ENCODE measurements around the gene FSTL4. TPM values are rescaled to one million over a fixed set of nuclear protein-coding genes. Genes with fewer than 3 reads are reported as not detected.

The FSTL4 gene
- total and polyA plus RNA-seq, 4 donors: 0.08 to 1.4 (median 0.31) TPM

DNA sequence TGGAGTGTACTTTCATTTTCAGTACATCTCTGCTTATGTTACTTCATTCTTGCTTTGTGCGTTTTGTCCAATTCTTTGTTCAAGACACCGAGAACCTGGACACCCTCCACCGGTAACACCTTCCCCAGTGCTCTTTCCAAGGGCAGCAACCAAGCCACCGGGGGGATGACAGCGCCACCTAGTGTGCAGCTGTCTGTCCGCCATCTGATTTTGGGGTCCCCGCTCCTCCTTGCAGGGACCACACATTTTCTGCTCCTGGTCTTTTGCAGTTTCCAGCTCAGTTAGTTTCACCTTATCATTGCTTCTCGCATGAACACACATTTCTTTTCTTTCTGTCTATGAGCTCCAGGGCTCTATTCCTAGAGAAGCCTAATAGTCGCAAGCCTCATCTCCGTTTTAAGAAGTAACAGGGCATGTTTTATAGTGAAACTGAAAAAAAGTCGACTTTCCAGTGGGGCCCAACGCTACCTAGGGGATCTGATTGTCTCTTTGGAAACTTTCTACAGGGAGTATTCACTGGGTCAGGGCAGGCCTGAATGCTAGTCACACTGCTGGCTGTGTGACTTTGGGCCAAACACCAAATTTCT is 152.1 kb downstream of the FSTL4 start:
- no peaks in the 10 kb centered on the region for H3K9me3 ChIP-seq (ENCODE audit: control insufficient read depth in 4 of 4, insufficient read depth in 3 of 4, low read length in 3 of 4)
- TF ChIP-seq, protein P1, sequence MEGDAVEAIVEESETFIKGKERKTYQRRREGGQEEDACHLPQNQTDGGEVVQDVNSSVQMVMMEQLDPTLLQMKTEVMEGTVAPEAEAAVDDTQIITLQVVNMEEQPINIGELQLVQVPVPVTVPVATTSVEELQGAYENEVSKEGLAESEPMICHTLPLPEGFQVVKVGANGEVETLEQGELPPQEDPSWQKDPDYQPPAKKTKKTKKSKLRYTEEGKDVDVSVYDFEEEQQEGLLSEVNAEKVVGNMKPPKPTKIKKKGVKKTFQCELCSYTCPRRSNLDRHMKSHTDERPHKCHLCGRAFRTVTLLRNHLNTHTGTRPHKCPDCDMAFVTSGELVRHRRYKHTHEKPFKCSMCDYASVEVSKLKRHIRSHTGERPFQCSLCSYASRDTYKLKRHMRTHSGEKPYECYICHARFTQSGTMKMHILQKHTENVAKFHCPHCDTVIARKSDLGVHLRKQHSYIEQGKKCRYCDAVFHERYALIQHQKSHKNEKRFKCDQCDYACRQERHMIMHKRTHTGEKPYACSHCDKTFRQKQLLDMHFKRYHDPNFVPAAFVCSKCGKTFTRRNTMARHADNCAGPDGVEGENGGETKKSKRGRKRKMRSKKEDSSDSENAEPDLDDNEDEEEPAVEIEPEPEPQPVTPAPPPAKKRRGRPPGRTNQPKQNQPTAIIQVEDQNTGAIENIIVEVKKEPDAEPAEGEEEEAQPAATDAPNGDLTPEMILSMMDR (IDR thresholded peaks at IDR 0.05; ENCODE audit: control extremely low read depth, extremely low read depth): no peak
- DNase-seq (no peak), ATAC-seq (ENCODE audit: insufficient read depth, low FRiP score) (no peak)
- no peak overlapping the region for H3K27ac ChIP-seq (ENCODE audit: low read depth in 1 of 2, low read length in 1 of 2)
- peaks cover 0 to 2% (median 0%) of the 10 kb centered on the region in 5 donors for H3K4me1 ChIP-seq (ENCODE audit: control insufficient read depth in 5 of 5, insufficient read depth in 5 of 5, low read length in 5 of 5)
- no peak overlapping the region for H3K9ac ChIP-seq (ENCODE audit: insufficient read depth in 1 of 2, low read length in 2 of 2)
- WGBS, 2 donors: 75 to 76% methylated on average over 12 of the region's 12 CpGs
- no peaks in the 10 kb centered on the region for H3K27me3 ChIP-seq (ENCODE audit: control insufficient read depth in 3 of 3, insufficient read depth in 3 of 3, low read length in 2 of 3)
- H3K4me3 ChIP-seq: no peak overlapping the region
- no peaks in the 10 kb centered on the region for H3K36me3 ChIP-seq (ENCODE audit: control insufficient read depth in 4 of 4, insufficient read depth in 4 of 4, low read length in 4 of 4)

DNA sequence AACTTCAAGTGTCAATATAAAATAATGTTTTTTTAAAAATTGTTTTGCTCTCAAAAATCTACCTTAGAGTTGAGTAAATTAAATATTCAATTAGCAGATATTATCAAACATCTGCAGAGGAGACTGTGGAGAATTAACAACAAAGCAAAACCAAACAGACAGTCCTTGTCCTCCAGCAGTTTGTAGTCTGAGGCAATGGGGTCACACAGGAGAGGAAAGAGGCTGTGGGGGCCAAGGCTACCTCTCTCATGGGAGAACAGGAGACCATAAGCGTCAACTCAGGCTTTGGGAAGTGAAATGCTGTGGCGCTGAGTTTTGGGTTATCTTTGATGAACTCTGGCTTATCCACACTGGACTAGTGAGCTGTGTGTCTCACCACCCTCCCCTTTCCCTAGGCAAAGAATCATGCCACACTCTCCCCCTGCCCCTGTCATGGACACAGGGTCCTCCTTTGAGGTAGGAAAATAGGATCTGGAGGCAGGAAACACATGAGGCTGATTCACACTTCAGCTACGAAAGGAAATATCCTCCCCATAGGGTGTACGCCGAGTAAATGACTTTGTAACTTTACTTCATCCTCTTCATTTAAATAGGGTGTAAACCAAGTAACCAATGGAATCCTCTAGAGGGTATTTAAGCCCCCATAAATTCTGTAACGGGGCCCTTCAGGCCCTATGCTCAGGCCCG is 152.7 kb downstream of the FSTL4 start:
- peaks cover 0 to 2% (median 0%) of the 10 kb centered on the region in 5 donors for H3K4me1 ChIP-seq (ENCODE audit: control insufficient read depth in 5 of 5, insufficient read depth in 5 of 5, low read length in 5 of 5)

DNA sequence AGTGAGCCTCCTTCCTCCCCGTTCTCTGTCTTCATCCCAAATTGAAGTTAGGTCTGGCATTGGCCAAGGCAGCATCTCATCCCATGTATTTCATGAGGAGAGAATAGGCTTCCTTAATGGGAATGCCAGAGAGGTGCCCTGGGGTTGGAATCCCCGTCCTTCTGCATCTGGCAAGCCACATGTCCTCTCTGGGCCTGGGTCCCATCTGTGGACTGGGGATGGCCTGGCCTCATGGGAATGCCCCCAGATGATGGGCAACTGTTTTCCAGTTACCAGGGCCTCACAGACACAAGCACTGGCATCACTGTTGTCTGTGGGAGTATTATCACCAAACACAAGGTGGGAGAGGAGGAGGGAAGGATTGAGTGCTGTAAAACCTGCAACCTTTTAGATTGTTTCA is 153.9 kb downstream of the FSTL4 start:
- no peaks in the 10 kb centered on the region for H3K27me3 ChIP-seq (ENCODE audit: control insufficient read depth in 3 of 3, insufficient read depth in 3 of 3, low read length in 2 of 3)
- WGBS, 2 donors: 95 to 97% methylated on average over 2 of the region's 2 CpGs
- no peak overlapping the region for H3K9ac ChIP-seq (ENCODE audit: insufficient read depth in 1 of 2, low read length in 2 of 2)
- no peaks in the 10 kb centered on the region for H3K36me3 ChIP-seq (ENCODE audit: control insufficient read depth in 4 of 4, insufficient read depth in 4 of 4, low read length in 4 of 4)
- H3K4me3 ChIP-seq: no peak overlapping the region
- DNase-seq (no peak), ATAC-seq (ENCODE audit: insufficient read depth, low FRiP score) (no peak)
- H3K9me3 ChIP-seq (ENCODE audit: control insufficient read depth in 4 of 4, insufficient read depth in 3 of 4, low read length in 3 of 4): no peaks in the 10 kb centered on the region
- TF ChIP-seq, protein P1 (IDR thresholded peaks at IDR 0.05; ENCODE audit: control extremely low read depth, extremely low read depth): no peak
- H3K27ac ChIP-seq (ENCODE audit: low read depth in 1 of 2, low read length in 1 of 2): no peak overlapping the region
- peaks cover 0 to 3% (median 2%) of the 10 kb centered on the region in 5 donors for H3K4me1 ChIP-seq (ENCODE audit: control insufficient read depth in 5 of 5, insufficient read depth in 5 of 5, low read length in 5 of 5)

More for the DNA sequence above, 152.7 kb downstream of the FSTL4 start:
- Histone ChIP-seq H3K27me3 (ENCODE audit: control insufficient read depth in 3 of 3, insufficient read depth in 3 of 3, low read length in 2 of 3) (no peaks in the 10 kb centered on the region), H3K9ac (ENCODE audit: insufficient read depth in 1 of 2, low read length in 2 of 2) (no peak overlapping the region), H3K36me3 (ENCODE audit: control insufficient read depth in 4 of 4, insufficient read depth in 4 of 4, low read length in 4 of 4) (no peaks in the 10 kb centered on the region), H3K27ac (ENCODE audit: low read depth in 1 of 2, low read length in 1 of 2) (no peak overlapping the region), H3K4me3 (no peak overlapping the region), H3K9me3 (ENCODE audit: control insufficient read depth in 4 of 4, insufficient read depth in 3 of 4, low read length in 3 of 4) (no peaks in the 10 kb centered on the region)
- TF ChIP-seq, protein P1 (IDR thresholded peaks at IDR 0.05; ENCODE audit: control extremely low read depth, extremely low read depth): no peak
- DNase-seq (no peak), ATAC-seq (ENCODE audit: insufficient read depth, low FRiP score) (no peak)
- WGBS, 2 donors: 69 to 81% methylated on average over 7 of the region's 7 CpGs
